Neuronal stem cell (in vitro differentiated cells): Measurements from ENCODE around the gene GMNN. TPM values are rescaled to one million over a fixed set of nuclear protein-coding genes. Genes with fewer than 3 reads are reported as not detected.
"Not testable (repeated sequence)": the region's sequence is repeated elsewhere in the genome, so short reads cannot be mapped to it uniquely, and the experiment has no call there.

Source experiments
- DNase-seq: peaks from one replicate; pipeline ENCODE4 v3.0.0-alpha.2; 2013; ENCODE audit warnings: low spot score
- H2AFZ ChIP-seq: one replicate; pipeline ENCODE4 v1.6.1; 2013; ENCODE audit warnings: mild to moderate bottlenecking, low read length, inconsistent platforms
- H2AK5ac ChIP-seq: 2 replicates; pipeline ENCODE4 v1.6.1; 2013; ENCODE audit warnings: low read depth, mild to moderate bottlenecking, inconsistent platforms, low read length, moderate library complexity, mixed read lengths
- H2BK120ac ChIP-seq: 2 replicates; pipeline ENCODE4 v1.6.1; 2013; ENCODE audit warnings: low read depth, mild to moderate bottlenecking, inconsistent platforms, low read length, moderate library complexity, mixed read lengths
- H2BK12ac ChIP-seq: one replicate; pipeline ENCODE4 v1.6.1; 2013; ENCODE audit warnings: low read length, inconsistent platforms
- H2BK15ac ChIP-seq: 2 replicates; pipeline ENCODE4 v1.6.1; 2013; ENCODE audit warnings: mild to moderate bottlenecking, low read length, inconsistent platforms, mixed read lengths
- H2BK5ac ChIP-seq: one replicate; pipeline ENCODE4 v1.6.1; 2013; ENCODE audit warnings: inconsistent platforms, mild to moderate bottlenecking, low read length, moderate library complexity
- H3K14ac ChIP-seq: one replicate; pipeline ENCODE4 v1.6.1; 2013; ENCODE audit warnings: low read length, inconsistent platforms
- H3K18ac ChIP-seq: 2 replicates; pipeline ENCODE4 v1.6.1; 2013; ENCODE audit warnings: low read length, inconsistent platforms
- H3K23ac ChIP-seq: 2 replicates; pipeline ENCODE4 v1.6.1; 2013; ENCODE audit warnings: low read depth, mild to moderate bottlenecking, mixed read lengths, low read length, inconsistent platforms; ENCODE audit not compliant: poor library complexity
- H3K27ac ChIP-seq: replicated peaks from 3 replicates; pipeline ENCODE4 v1.5.1; 2013; ENCODE audit warnings: low read length, inconsistent platforms
- H3K27me3 ChIP-seq, 3 experiments: 2 replicates each; pipeline ENCODE4 v1.6.1; 2013; ENCODE audit warnings: low read length in 3 of 3, mild to moderate bottlenecking in 2 of 3, inconsistent platforms in 1 of 3, low read depth in 1 of 3, mixed read lengths in 1 of 3, moderate library complexity in 1 of 3; ENCODE audit not compliant: control insufficient read depth in 3 of 3, insufficient read depth in 3 of 3
- H3K36me3 ChIP-seq, 2 donors: replicated peaks in 1 of 2; 2 replicates each; pipeline ENCODE4 v1.6.1; 2013; ENCODE audit warnings: low read length in 2 of 2; ENCODE audit not compliant: control insufficient read depth in 2 of 2, insufficient read depth in 2 of 2
- H3K4ac ChIP-seq: 2 replicates; pipeline ENCODE4 v1.6.1; 2013; ENCODE audit warnings: inconsistent platforms, mild to moderate bottlenecking, low read length, moderate library complexity
- H3K4me1 ChIP-seq, 2 donors: 1 replicate in 1 of 2; 2 replicates in 1 of 2; pipeline ENCODE4 v1.6.1; 2013; ENCODE audit warnings: low read length in 2 of 2, low read depth in 1 of 2; ENCODE audit not compliant: control insufficient read depth in 2 of 2, insufficient read depth in 1 of 2
- H3K4me2 ChIP-seq: one replicate; pipeline ENCODE4 v1.6.1; 2013; ENCODE audit warnings: mild to moderate bottlenecking, low read length, inconsistent platforms; ENCODE audit not compliant: insufficient read depth, poor library complexity, severe bottlenecking
- H3K4me3 ChIP-seq, 2 donors: 2 replicates each; pipeline ENCODE4 v1.5.1; 2013; ENCODE audit warnings: low read length in 2 of 2, mild to moderate bottlenecking in 2 of 2, inconsistent platforms in 1 of 2, moderate library complexity in 1 of 2
- H3K79me1 ChIP-seq: one replicate; pipeline ENCODE4 v1.6.1; 2013; ENCODE audit warnings: low read depth, mild to moderate bottlenecking, inconsistent platforms, low read length, moderate library complexity
- H3K9ac ChIP-seq: one replicate; pipeline ENCODE4 v1.6.1; 2013; ENCODE audit warnings: mild to moderate bottlenecking, low read depth, low read length, inconsistent platforms; ENCODE audit not compliant: poor library complexity
- H3K9me3 ChIP-seq, 2 donors: replicated peaks in 1 of 2; 2 replicates each; pipeline versions ENCODE3 to v1.6.1; 2013; ENCODE audit warnings: low read length in 2 of 2, mild to moderate bottlenecking in 2 of 2, inconsistent platforms in 1 of 2, low read depth in 1 of 2, mixed read lengths in 1 of 2, moderate library complexity in 1 of 2; ENCODE audit not compliant: control insufficient read depth in 2 of 2, insufficient read depth in 1 of 2
- H4K8ac ChIP-seq: one replicate; pipeline ENCODE4 v1.6.1; 2013; ENCODE audit warnings: low read depth, mild to moderate bottlenecking, inconsistent platforms, low read length, moderate library complexity
- H4K91ac ChIP-seq: one replicate; pipeline ENCODE4 v1.6.1; 2013; ENCODE audit warnings: low read length, low read depth, mild to moderate bottlenecking, inconsistent platforms; ENCODE audit not compliant: poor library complexity
- WGBS, 2 donors: extraction: QIAGEN DNeasy Blood & Tissue Kit; methylation state at CpG; one replicate each; pipeline ENCODE4 v1.1.7; 2013; ENCODE audit warnings: missing lambda C conversion rate in 2 of 2, mixed read lengths in 1 of 2; ENCODE audit not compliant: insufficient read length in 2 of 2, insufficient replicate concordance in 1 of 2; ENCODE audit errors: extremely low coverage in 2 of 2; 5-methylcytosine and 5-hydroxymethylcytosine counted together
- polyA plus RNA-seq, 2 experiments: library from polyadenylated mRNA; stranded (reverse); fragments of 200-250 nt; gene quantifications; one replicate each; pipeline ENCODE4 v1.2.3, GENCODE V29; 2013

GMNN gene
- polyA plus RNA-seq (2013, experiment 1 of 2), result 95.7 TPM
- 97.4 TPM for polyA plus RNA-seq (2013, experiment 2 of 2)

- H3K27me3 ChIP-seq, result no peaks in the 10 kb centered on the region
- H4K91ac ChIP-seq, result peak within 1 kb of the TSS; percentile 95
- no peak within 1 kb of the TSS for H2BK12ac ChIP-seq
- H3K4me2 ChIP-seq, result peak within 1 kb of the TSS; percentile 56
- peak within 1 kb of the TSS; percentile 97 for H3K14ac ChIP-seq
- H3K36me3 ChIP-seq, result peaks cover 1 to 39% of the 10 kb centered on the region in 2 donors
- peak within 1 kb of the TSS; percentile 100 for H3K23ac ChIP-seq
- H2AK5ac ChIP-seq, result peak within 1 kb of the TSS; percentile 89
- peak within 1 kb of the TSS; percentile 96 for H2BK5ac ChIP-seq
- peak within 1 kb of the TSS; percentile 99 for H3K18ac ChIP-seq
- H3K79me1 ChIP-seq, result no peaks in the 10 kb centered on the region
- H2BK15ac ChIP-seq, result no peak within 1 kb of the TSS
- H3K9me3 ChIP-seq, result no peaks in the 10 kb centered on the region
- H3K4ac ChIP-seq, result peak within 1 kb of the TSS; percentile 100
- no CpG with 5 or more reads among the region's 75 CpGs for WGBS, 2 donors
- peak within 1 kb of the TSS; percentile 100 for H3K9ac ChIP-seq
- H2AFZ ChIP-seq, result peak within 1 kb of the TSS; percentile 85
- H4K8ac ChIP-seq, result no peak within 1 kb of the TSS
- H3K4me1 ChIP-seq, result peaks cover 6 to 9% of the 10 kb centered on the region in 2 donors
- peak; percentile 97 for DNase-seq
- H2BK120ac ChIP-seq, result no peak within 1 kb of the TSS
- peak within 1 kb of the TSS; percentile 71 to 88 for H3K4me3 ChIP-seq
- H3K27ac ChIP-seq, result peak within 1 kb of the TSS; percentile 99
These were observed at the start of gene GMNN for GRCh38 chr6:24774696-24775519. Gene GMNN, plus strand, starts transcription at chr6:24774937. Its CDS starts 2,310 bp downstream, at chr6:24777247.

DNA sequence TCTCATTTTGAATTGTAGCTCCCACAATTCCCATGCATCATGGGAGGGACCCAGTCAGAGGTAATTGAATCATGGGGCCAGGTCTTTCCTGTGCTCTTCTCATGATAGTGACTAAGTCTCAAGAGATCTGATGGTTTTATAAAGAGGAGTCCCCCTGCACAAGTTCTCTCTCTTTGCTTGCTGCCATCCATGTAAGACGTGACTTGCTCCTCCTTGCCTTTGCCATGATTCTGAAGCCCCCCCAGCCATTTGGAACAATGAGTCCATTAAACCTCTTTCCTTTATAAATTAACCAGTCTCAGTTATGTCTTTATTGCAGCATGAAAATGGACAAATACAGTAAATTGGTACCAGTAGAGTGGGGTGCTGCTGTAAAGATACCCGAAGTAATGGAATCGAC lies 44.1 kb upstream of the GMNN start:
- not testable (repeated sequence) for H3K23ac ChIP-seq, H2BK5ac ChIP-seq, H2AFZ ChIP-seq, DNase-seq, H3K27ac ChIP-seq, H2BK12ac ChIP-seq, H3K14ac ChIP-seq, H3K18ac ChIP-seq, H3K27me3 ChIP-seq, H3K4ac ChIP-seq, H2BK15ac ChIP-seq, H2BK120ac ChIP-seq, H2AK5ac ChIP-seq, H3K4me1 ChIP-seq, H3K79me1 ChIP-seq, H3K4me2 ChIP-seq, H4K8ac ChIP-seq, H4K91ac ChIP-seq, H3K9ac ChIP-seq, H3K4me3 ChIP-seq, H3K36me3 ChIP-seq
- peaks cover 5 to 10% of the 10 kb centered on the region in 2 donors for H3K9me3 ChIP-seq
- WGBS, 2 donors, result no CpG with 5 or more reads among the region's 3 CpGs

- H3K4ac ChIP-seq, H3K9ac ChIP-seq, H2BK120ac ChIP-seq, H3K4me3 ChIP-seq, DNase-seq, H4K8ac ChIP-seq, H3K14ac ChIP-seq, H3K23ac ChIP-seq, H3K27me3 ChIP-seq, H3K36me3 ChIP-seq, H2AK5ac ChIP-seq, H3K18ac ChIP-seq, H3K27ac ChIP-seq, H2BK12ac ChIP-seq, H2BK5ac ChIP-seq, H3K79me1 ChIP-seq, H3K4me1 ChIP-seq, H2BK15ac ChIP-seq, H2AFZ ChIP-seq, H4K91ac ChIP-seq, H3K4me2 ChIP-seq: not testable (repeated sequence)
- no CpG with 5 or more reads among the region's 6 CpGs for WGBS, 2 donors
- peaks cover 5 to 10% of the 10 kb centered on the region in 2 donors for H3K9me3 ChIP-seq
These were observed 43.1 kb upstream of the GMNN start for GRCh38 chr6:24731456-24732134.

DNA sequence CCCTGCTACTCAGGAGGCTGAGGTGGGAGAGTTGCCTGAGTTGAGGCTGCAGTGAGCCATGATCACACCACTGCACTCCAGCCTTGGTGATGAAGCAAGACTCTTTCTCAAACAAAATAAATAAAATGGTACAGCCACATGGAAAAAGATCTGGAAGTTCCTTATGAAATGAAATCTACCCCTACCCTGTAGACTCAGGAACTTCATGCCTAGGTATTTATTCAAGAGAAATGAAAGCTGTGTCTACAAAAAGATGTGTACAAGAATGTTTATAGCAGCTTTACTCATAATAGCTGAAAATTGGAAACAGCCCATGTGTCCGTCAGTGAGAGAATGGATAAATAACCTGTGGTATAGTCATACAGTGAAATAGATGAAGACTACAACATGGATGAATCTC lies 40.6 kb upstream of the GMNN start:
- Histone ChIP-seq H3K4me2 (no peak overlapping the region), H2BK15ac (no peak overlapping the region), H3K9me3 (peaks cover 5 to 10% of the 10 kb centered on the region in 2 donors), H3K4ac (no peak overlapping the region), H3K18ac (no peak overlapping the region), H3K27ac (no peak overlapping the region), H2BK5ac (no peak overlapping the region), H3K4me3 (no peak overlapping the region), H3K23ac (no peak overlapping the region), H3K14ac (no peak overlapping the region), H3K9ac (no peak overlapping the region), H2AK5ac (no peak overlapping the region), H2BK120ac (no peak overlapping the region), H2BK12ac (no peak overlapping the region), H4K91ac (no peak overlapping the region), H4K8ac (no peak overlapping the region), H3K79me1 (no peaks in the 10 kb centered on the region), H3K36me3 (no peaks in the 10 kb centered on the region), H2AFZ (no peak overlapping the region), H3K4me1 (no peaks in the 10 kb centered on the region), H3K27me3 (peaks cover 0 to under 1% (median 0%) of the 10 kb centered on the region in 3 experiments)
- no CpG with 5 or more reads among the region's 1 CpG for WGBS, 2 donors
- no peak for DNase-seq
